ENCODE results near the gene TEX12.

The TEX12 gene

DNA sequence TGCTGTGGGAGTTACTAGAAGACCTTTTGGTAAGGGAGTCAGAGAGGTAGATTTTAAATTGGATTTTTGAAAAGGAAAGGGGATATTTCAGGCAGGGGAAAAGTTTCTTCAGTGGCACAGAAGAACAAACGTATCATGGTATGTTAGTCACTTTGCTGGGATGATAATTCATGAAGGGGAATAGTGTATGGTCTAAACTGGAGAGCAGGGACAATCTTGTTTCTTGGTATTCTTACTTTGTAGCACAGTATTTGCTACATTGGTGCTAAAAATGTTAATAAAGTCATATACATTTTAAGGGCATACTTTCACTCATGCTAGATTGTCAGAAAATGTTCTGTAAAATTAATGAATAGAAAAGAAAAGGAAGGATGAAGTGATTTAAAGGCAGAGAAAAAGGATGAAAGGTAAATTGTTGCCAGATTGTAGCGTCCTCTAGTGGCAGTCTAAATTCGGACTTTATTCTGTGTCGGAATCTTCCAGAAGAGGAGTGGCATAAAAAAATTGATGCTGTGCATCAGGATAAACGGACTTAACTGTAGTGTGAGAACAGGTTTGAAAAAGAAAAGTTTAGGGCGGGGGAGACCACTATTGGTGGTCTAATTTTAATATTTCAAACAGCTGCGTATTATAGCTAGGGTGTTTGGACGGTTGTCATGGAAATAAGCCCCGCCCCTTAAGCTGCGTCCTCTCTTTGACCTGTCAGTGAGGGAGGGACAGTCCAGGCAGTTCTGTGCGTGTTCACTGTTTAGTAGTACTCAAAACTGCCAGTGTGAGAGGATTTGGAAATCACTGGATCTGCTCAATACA, 7.8 kb downstream of the TEX12 start, which contains the start of gene BCO2:
Gene BCO2 (plus strand): TSS at position 724 of the 810 bp plus-strand sequence. CDS start 90 bp downstream, outside the sequence.
- Histone ChIP-seq H3K27ac (ENCODE audit: low read length) (no peak within 1 kb of the TSS), H3K4me2 (ENCODE audit: low read length) (peak within 1 kb of the TSS; percentile 69), H3K9me3 (ENCODE audit: insufficient read depth, low read length) (no peaks in the 10 kb centered on the region), H3K4me3 (ENCODE audit: low read length) (peak within 1 kb of the TSS; percentile 68), H3K36me3 (replicated peaks; ENCODE audit: low read depth, low read length) (no peaks in the 10 kb centered on the region), H3K79me2 (ENCODE audit: low read length) (no peaks in the 10 kb centered on the region), H3K27me3 (ENCODE audit: low read depth, low read length) (peaks cover 55% of the 10 kb centered on the region), H2AFZ (ENCODE audit: low read depth, low read length) (no peak within 1 kb of the TSS), H3K4me1 (ENCODE audit: low read length) (peaks cover 43% of the 10 kb centered on the region), H3K9ac (ENCODE audit: low read length) (no peak within 1 kb of the TSS), H4K20me1 (ENCODE audit: insufficient read depth, low read length) (no peaks in the 10 kb centered on the region)
- no peak for TF ChIP-seq EZH2phosphoT487 (IDR thresholded peaks at IDR 0.05; ENCODE audit: low read depth)
- TF ChIP-seq, protein P1, sequence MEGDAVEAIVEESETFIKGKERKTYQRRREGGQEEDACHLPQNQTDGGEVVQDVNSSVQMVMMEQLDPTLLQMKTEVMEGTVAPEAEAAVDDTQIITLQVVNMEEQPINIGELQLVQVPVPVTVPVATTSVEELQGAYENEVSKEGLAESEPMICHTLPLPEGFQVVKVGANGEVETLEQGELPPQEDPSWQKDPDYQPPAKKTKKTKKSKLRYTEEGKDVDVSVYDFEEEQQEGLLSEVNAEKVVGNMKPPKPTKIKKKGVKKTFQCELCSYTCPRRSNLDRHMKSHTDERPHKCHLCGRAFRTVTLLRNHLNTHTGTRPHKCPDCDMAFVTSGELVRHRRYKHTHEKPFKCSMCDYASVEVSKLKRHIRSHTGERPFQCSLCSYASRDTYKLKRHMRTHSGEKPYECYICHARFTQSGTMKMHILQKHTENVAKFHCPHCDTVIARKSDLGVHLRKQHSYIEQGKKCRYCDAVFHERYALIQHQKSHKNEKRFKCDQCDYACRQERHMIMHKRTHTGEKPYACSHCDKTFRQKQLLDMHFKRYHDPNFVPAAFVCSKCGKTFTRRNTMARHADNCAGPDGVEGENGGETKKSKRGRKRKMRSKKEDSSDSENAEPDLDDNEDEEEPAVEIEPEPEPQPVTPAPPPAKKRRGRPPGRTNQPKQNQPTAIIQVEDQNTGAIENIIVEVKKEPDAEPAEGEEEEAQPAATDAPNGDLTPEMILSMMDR (IDR thresholded peaks at IDR 0.05; ENCODE audit: low read depth, low read length), result peak; percentile 95

DNA sequence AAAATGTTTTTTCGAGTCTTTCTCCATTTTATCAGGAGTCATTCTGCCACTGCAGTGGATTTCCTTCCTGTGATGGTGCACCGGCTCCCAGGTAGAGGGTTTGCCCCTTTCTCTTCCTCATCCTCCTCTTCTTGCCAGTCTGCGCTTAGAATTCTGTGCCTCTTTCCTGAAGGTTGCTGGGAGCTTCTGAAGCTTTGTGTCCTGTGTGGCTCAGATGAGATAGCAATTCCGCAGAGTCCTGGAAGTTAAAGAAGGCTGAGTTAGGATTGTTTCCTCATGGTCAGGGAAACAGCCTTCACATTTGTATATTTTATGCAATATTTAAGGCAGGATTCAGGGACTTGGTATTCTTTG, 8.4 kb downstream of the TEX12 start:
- Histone ChIP-seq H3K79me2 (ENCODE audit: low read length) (no peaks in the 10 kb centered on the region), H2AFZ (ENCODE audit: low read depth, low read length) (no peak overlapping the region), H3K4me1 (ENCODE audit: low read length) (peaks cover 43% of the 10 kb centered on the region), H3K4me3 (ENCODE audit: low read length) (peak overlapping the region; percentile 68), H3K27ac (ENCODE audit: low read length) (no peak overlapping the region), H3K4me2 (ENCODE audit: low read length) (peak overlapping the region; percentile 69), H3K9ac (ENCODE audit: low read length) (no peak overlapping the region), H4K20me1 (ENCODE audit: insufficient read depth, low read length) (no peaks in the 10 kb centered on the region), H3K36me3 (replicated peaks; ENCODE audit: low read depth, low read length) (no peaks in the 10 kb centered on the region), H3K27me3 (ENCODE audit: low read depth, low read length) (peaks cover 55% of the 10 kb centered on the region), H3K9me3 (ENCODE audit: insufficient read depth, low read length) (no peaks in the 10 kb centered on the region)
- no peak for TF ChIP-seq EZH2phosphoT487 (IDR thresholded peaks at IDR 0.05; ENCODE audit: low read depth)
- TF ChIP-seq, protein P1 (IDR thresholded peaks at IDR 0.05; ENCODE audit: low read depth, low read length), result no peak

DNA sequence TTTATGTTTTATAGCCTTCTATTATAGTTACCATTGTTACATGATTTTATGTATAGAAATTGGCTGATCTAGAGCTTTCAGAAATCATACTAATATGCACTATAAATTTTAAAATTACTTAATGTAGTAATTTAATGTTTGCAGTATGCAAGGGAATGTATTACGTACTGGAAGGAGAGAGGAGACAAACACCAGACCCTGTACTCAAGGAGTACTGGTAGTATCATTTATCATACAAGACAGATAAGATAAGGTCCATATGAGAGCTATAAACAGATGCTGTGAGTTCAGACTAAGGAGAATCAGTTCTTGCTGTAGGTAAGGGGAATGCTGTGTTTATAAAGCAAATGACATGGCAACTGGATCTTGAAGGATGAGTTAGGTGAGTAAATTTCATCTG, 8.9 kb downstream of the TEX12 start:
- H2AFZ ChIP-seq (ENCODE audit: low read depth, low read length), result no peak overlapping the region
- peaks cover 50% of the 10 kb centered on the region for H3K27me3 ChIP-seq (ENCODE audit: low read depth, low read length)
- no peaks in the 10 kb centered on the region for H3K79me2 ChIP-seq (ENCODE audit: low read length)
- H4K20me1 ChIP-seq (ENCODE audit: insufficient read depth, low read length), result no peaks in the 10 kb centered on the region
- H3K9ac ChIP-seq (ENCODE audit: low read length), result no peak overlapping the region
- no peak overlapping the region for H3K4me3 ChIP-seq (ENCODE audit: low read length)
- H3K4me1 ChIP-seq (ENCODE audit: low read length), result peaks cover 43% of the 10 kb centered on the region
- H3K9me3 ChIP-seq (ENCODE audit: insufficient read depth, low read length), result no peaks in the 10 kb centered on the region
- H3K4me2 ChIP-seq (ENCODE audit: low read length), result no peak overlapping the region
- H3K27ac ChIP-seq (ENCODE audit: low read length), result no peak overlapping the region
- H3K36me3 ChIP-seq (replicated peaks; ENCODE audit: low read depth, low read length), result no peaks in the 10 kb centered on the region
- TF ChIP-seq, protein P1 (IDR thresholded peaks at IDR 0.05; ENCODE audit: low read depth, low read length), result no peak
- no peak for TF ChIP-seq EZH2phosphoT487 (IDR thresholded peaks at IDR 0.05; ENCODE audit: low read depth)

DNA sequence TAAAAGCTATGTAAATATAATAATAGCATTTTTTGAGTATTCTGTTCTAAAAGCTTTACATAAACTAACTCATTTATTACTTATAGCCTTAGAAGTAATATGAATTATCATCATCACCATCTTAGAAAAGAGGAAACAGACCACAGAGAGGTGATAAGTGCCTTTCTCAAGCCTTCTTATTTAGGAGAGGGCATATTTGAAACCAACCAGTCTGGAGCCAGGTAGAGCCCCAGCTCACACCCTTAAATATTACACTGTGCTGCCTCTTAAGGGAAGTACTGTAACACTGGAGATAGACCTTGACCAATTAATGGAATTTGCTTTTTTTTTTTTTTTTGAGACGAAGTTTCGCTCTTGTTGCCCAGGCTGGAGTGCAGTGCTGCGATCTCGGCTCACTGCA, 10.4 kb downstream of the TEX12 start:
- no peak overlapping the region for H3K4me3 ChIP-seq (ENCODE audit: low read length)

More for the DNA sequence above, 10.4 kb downstream of the TEX12 start:
- Histone ChIP-seq H3K27me3 (ENCODE audit: low read depth, low read length) (peaks cover 50% of the 10 kb centered on the region), H3K27ac (ENCODE audit: low read length) (no peak overlapping the region), H3K4me1 (ENCODE audit: low read length) (peaks cover 35% of the 10 kb centered on the region), H3K9me3 (ENCODE audit: insufficient read depth, low read length) (no peaks in the 10 kb centered on the region), H3K79me2 (ENCODE audit: low read length) (no peaks in the 10 kb centered on the region), H3K4me2 (ENCODE audit: low read length) (no peak overlapping the region), H2AFZ (ENCODE audit: low read depth, low read length) (no peak overlapping the region), H3K36me3 (replicated peaks; ENCODE audit: low read depth, low read length) (no peaks in the 10 kb centered on the region), H3K9ac (ENCODE audit: low read length) (no peak overlapping the region), H4K20me1 (ENCODE audit: insufficient read depth, low read length) (no peaks in the 10 kb centered on the region)
- no peak for TF ChIP-seq EZH2phosphoT487 (IDR thresholded peaks at IDR 0.05; ENCODE audit: low read depth)
- TF ChIP-seq, protein P1 (IDR thresholded peaks at IDR 0.05; ENCODE audit: low read depth, low read length), result no peak
